HEK293T (cell line): ENCODE results near the gene LCLAT1.

Experiments used
- CTCF ChIA-PET: fragments of 350-600 bp; formaldehyde crosslinking; extraction: SDS; loops from one replicate; lab custom pipeline; 2021; ENCODE audit warnings: antibody characterized with exemption, inconsistent platforms; lab: Yijun Ruan, JAX
- POLR2A ChIA-PET: fragments of 350-600 bp; formaldehyde crosslinking; extraction: SDS; loops from one replicate; lab custom pipeline; 2020; ENCODE audit warnings: antibody characterized with exemption, inconsistent platforms; lab: Yijun Ruan, JAX
- DNase-seq: peaks from one replicate; pipeline ENCODE4 v3.0.0; 2012; ENCODE audit warnings: mixed read lengths; ENCODE audit errors: extremely low spot score
- ARNT ChIP-seq: fragments of 450-650 bp; IDR thresholded peaks from 2 replicates; pipeline ENCODE4 v1.6.1; 2017; ENCODE audit warnings: mild to moderate bottlenecking
- BHLHE40 ChIP-seq: fragments of 450-650 bp; IDR thresholded peaks from 2 replicates; pipeline ENCODE4 v1.6.1; 2016; ENCODE audit warnings: mild to moderate bottlenecking, moderate library complexity, borderline replicate concordance
- CTBP1 ChIP-seq: fragments of 450-650 bp; IDR thresholded peaks from 2 replicates; pipeline ENCODE4 v1.6.1; 2016; ENCODE audit warnings: borderline replicate concordance
- ELF4 ChIP-seq: fragments of 450-650 bp; IDR thresholded peaks from 2 replicates; pipeline ENCODE4 v1.6.1; 2017; ENCODE audit warnings: antibody characterized with exemption
- FOXA1 ChIP-seq: fragments of 450-650 bp; IDR thresholded peaks from 2 replicates; pipeline ENCODE4 v1.6.1; 2016; ENCODE audit warnings: mild to moderate bottlenecking
- FOXK2 ChIP-seq: fragments of 450-650 bp; IDR thresholded peaks from 2 replicates; pipeline ENCODE4 v1.6.1; 2016; ENCODE audit warnings: mild to moderate bottlenecking
- FOXM1 ChIP-seq: fragments of 450-650 bp; IDR thresholded peaks from 2 replicates; pipeline ENCODE4 v1.6.1; 2017; ENCODE audit warnings: mild to moderate bottlenecking, borderline replicate concordance
- HDGF ChIP-seq: fragments of 450-650 bp; IDR thresholded peaks from 2 replicates; pipeline ENCODE4 v1.6.1; 2017; ENCODE audit warnings: antibody characterized with exemption, borderline replicate concordance
- L3MBTL2 ChIP-seq: fragments of 450-650 bp; conservative IDR thresholded peaks from 2 replicates; pipeline ENCODE4 v1.6.1; 2016; ENCODE audit warnings: mild to moderate bottlenecking
- LEF1 ChIP-seq: fragments of 450-650 bp; IDR thresholded peaks from 2 replicates; pipeline ENCODE4 v1.6.1; 2017; ENCODE audit warnings: mild to moderate bottlenecking, borderline replicate concordance
- NFRKB ChIP-seq: fragments of 450-650 bp; IDR thresholded peaks from 2 replicates; pipeline ENCODE4 v1.6.1; 2016; ENCODE audit warnings: mild to moderate bottlenecking, moderate library complexity
- SP1 ChIP-seq: fragments of 450-650 bp; IDR thresholded peaks from 2 replicates; pipeline ENCODE4 v1.6.1; 2017
- SUZ12 ChIP-seq: fragments of 450-650 bp; IDR thresholded peaks from 2 replicates; pipeline ENCODE4 v1.6.1; 2016; ENCODE audit warnings: mild to moderate bottlenecking
- TARDBP ChIP-seq: fragments of 450-650 bp; IDR thresholded peaks from 2 replicates; pipeline ENCODE4 v1.6.1; 2016
- ZNF384 ChIP-seq: fragments of 450-650 bp; IDR thresholded peaks from 2 replicates; pipeline ENCODE4 v1.6.1; 2016
- TF ChIP-seq, protein P1 (sequence below): fragments of 450-650 bp; IDR thresholded peaks from 2 replicates; pipeline ENCODE4 v1.6.1; 2016

LCLAT1 gene

DNA sequence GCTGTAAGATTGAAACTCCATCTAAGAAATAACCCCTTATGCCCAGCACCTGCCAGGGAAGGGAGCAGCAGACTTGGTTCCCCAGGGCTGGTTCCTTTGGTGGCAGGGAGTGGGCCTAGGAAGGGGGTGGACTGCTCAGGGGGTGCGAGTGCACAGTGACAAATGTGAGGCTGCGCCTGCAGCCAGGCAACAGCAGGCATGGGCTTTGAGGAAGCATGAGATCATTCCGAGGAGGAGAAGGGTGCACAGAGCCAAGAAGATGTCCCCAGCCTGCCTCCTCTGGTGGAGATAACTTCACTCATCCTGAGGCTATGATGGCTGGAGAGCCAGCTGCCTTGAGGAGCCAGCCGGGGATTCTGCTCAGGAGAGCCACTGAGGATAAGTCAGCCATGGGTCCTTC is 202.2 kb downstream of the LCLAT1 start:
- no peak for DNase-seq
- ChIA-PET CTCF (no interaction called here), POLR2A (no interaction called here)
- TF ChIP-seq, protein P1, sequence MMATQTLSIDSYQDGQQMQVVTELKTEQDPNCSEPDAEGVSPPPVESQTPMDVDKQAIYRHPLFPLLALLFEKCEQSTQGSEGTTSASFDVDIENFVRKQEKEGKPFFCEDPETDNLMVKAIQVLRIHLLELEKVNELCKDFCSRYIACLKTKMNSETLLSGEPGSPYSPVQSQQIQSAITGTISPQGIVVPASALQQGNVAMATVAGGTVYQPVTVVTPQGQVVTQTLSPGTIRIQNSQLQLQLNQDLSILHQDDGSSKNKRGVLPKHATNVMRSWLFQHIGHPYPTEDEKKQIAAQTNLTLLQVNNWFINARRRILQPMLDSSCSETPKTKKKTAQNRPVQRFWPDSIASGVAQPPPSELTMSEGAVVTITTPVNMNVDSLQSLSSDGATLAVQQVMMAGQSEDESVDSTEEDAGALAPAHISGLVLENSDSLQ: no peak
- TF ChIP-seq LEF1 (no peak), BHLHE40 (no peak), NFRKB (no peak), L3MBTL2 (no peak), HDGF (no peak), ELF4 (no peak), SUZ12 (no peak), FOXA1 (no peak)

DNA sequence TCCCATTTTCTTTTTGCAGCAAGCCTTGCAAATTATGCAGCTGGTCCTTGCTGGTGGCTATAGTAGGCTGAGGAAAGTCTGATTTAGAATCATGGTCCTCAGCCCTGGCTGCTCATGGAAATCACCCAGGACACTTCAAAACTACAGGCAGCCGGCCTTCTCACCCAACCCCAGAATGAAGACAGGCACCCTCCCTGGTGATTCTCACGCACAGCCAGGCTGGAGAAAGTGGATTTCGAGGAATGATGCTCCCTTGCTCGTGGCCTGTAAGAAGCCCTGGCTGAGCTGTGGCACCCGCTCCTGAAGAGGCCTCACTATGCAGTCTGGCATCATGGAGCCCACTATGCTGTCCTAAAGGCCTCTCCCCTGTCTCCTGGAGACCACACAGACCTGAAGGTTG is 202.8 kb downstream of the LCLAT1 start:
- no peak for DNase-seq
- TF ChIP-seq SUZ12: no peak
- no peak for TF ChIP-seq FOXA1
- TF ChIP-seq FOXM1: no peak
- TF ChIP-seq SP1: no peak
- POLR2A ChIA-PET: no interaction called here
- CTCF ChIA-PET: no interaction called here

- DNase-seq: no peak
- ChIA-PET CTCF (interaction anchor here (0.6 to 1.1 kb wide), 2 partner anchors 13 to 487 kb away, joined by 3 read pairs; no protein-coding TSS in a partner anchor), POLR2A (no interaction called here)
- no peak for TF ChIP-seq HDGF
- no peak for TF ChIP-seq CTBP1
- TF ChIP-seq L3MBTL2: no peak
- no peak for TF ChIP-seq SP1
- TF ChIP-seq ARNT: no peak
- TF ChIP-seq LEF1: no peak
- TF ChIP-seq FOXK2: no peak
- TF ChIP-seq SUZ12: no peak
- TF ChIP-seq BHLHE40: no peak
- TF ChIP-seq ZNF384: no peak
Measured at GRCh38 chr2:30652271-30652915, 205.3 kb downstream of the LCLAT1 start.

DNA sequence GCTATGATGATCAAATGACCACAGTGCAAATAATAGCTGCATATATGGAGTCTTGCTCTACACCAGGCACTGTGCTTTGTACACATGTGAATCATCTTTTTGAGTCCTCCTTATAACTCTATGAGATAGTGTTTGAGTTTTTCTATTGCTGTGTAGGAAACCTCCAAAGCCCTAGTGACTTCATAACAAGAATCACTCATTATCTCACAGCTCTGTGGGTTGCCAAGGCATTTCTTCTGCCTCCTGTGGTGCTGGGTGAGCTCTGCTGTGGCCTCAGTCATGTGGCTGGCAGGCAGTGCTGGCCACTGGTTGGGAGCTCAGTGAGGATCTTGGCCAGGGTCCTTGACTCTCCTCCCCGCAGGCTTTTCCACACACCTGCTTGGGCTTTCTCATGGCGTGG is 206.8 kb downstream of the LCLAT1 start:
- no peak for TF ChIP-seq SUZ12
- TF ChIP-seq BHLHE40: no peak
- no peak for TF ChIP-seq L3MBTL2
- no peak for TF ChIP-seq TARDBP
- no peak for TF ChIP-seq CTBP1
- no peak for TF ChIP-seq NFRKB
- TF ChIP-seq, protein P1: no peak
- TF ChIP-seq FOXM1: no peak

GRCh38 chr2:30654404-30654803 is 207.4 kb downstream of the LCLAT1 start:
- POLR2A ChIA-PET: no interaction called here
- CTCF ChIA-PET: no interaction called here
- TF ChIP-seq TARDBP (no peak), FOXM1 (no peak), CTBP1 (no peak), LEF1 (no peak), ZNF384 (no peak), ELF4 (no peak), NFRKB (no peak), FOXA1 (no peak)
- no peak for DNase-seq

More for the DNA sequence above, 206.8 kb downstream of the LCLAT1 start:
- ChIA-PET POLR2A (no interaction called here), CTCF (no interaction called here)
- DNase-seq: no peak

GRCh38 chr2:30655211-30655610 is 208.2 kb downstream of the LCLAT1 start:
- ChIA-PET POLR2A (no interaction called here), CTCF (no interaction called here)
- no peak for DNase-seq
- no peak for TF ChIP-seq ELF4
- TF ChIP-seq BHLHE40: no peak
- no peak for TF ChIP-seq ZNF384
- TF ChIP-seq NFRKB: no peak
- TF ChIP-seq FOXM1: no peak
- TF ChIP-seq TARDBP: no peak
- TF ChIP-seq FOXK2: no peak

- no peak for DNase-seq
- TF ChIP-seq FOXM1 (no peak), CTBP1 (no peak), ARNT (no peak), SP1 (no peak), HDGF (no peak), ELF4 (no peak), FOXK2 (no peak), TARDBP (no peak), SUZ12 (no peak), ZNF384 (no peak), L3MBTL2 (no peak), FOXA1 (no peak), BHLHE40 (no peak)
- TF ChIP-seq, protein P1: no peak
- ChIA-PET POLR2A (no interaction called here), CTCF (interaction anchor here (0.6 kb wide), 1 partner anchor 447 kb away, joined by 6 read pairs; no protein-coding TSS in a partner anchor)
Measured at GRCh38 chr2:30655660-30656059, 208.6 kb downstream of the LCLAT1 start.
